Measurements from ENCODE around the gene TMEM198.

DNA sequence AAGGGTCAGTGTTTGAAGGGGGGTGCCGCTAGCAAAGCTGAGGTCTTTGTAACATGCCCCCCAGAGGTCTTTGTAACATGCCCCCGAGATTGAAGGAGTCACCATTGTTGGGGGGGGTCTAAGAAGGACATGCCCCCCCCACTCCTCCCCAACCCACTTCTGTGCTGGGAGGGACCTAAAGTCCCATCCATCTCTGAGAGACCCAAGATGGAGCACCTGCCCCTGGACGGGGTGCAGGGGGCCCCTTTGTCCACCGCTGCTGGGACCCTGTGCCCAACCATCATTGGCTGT lies 35.4 kb upstream of the TMEM198 start:
- TF ChIP-seq EZH2 (IDR thresholded peaks at IDR 0.05) (no peak), POLR2AphosphoS5 (IDR thresholded peaks at IDR 0.05; ENCODE audit: borderline replicate concordance, low read depth, low read length) (no peak), FOXP2 (optimal IDR thresholded peaks at IDR 0.05; ENCODE audit: control extremely low read depth, extremely low read length, insufficient read depth) (no peak)

Measured in SK-N-MC (cell line).